HepG2 (cell line): ENCODE measurements around the gene NCAPD2. TPM values are rescaled to one million over a fixed set of nuclear protein-coding genes. Genes with fewer than 3 reads are reported as not detected.

Source experiments
- CENPBD1 ChIP-seq: sonication (generic); formaldehyde crosslinking; IDR thresholded peaks from 2 replicates; pipeline ENCODE4 v1.8.0; 2022; ENCODE audit warnings: missing genetic modification reagents, low read depth, mild to moderate bottlenecking, borderline replicate concordance
- FOXK2 ChIP-seq: fragments of 450-650 bp; IDR thresholded peaks from 2 replicates; pipeline ENCODE4 v1.6.1; 2016
- HDAC6 ChIP-seq: fragments of 200-600 bp; sonication (generic); IDR thresholded peaks from 2 replicates; pipeline ENCODE4 v1.7.0; 2017; ENCODE audit warnings: mild to moderate bottlenecking, antibody characterized with exemption, low read length, low read depth
- KLF16 ChIP-seq, 2 experiments: sonication (generic) in 1 of 2; formaldehyde crosslinking in 1 of 2; IDR thresholded peaks; 2 replicates each; pipeline versions ENCODE4 v1.6.1 to v1.8.0; 2016 to 2023; ENCODE audit warnings: missing genetic modification reagents in 2 of 2, missing compliant biosample characterization in 1 of 2
- MAFF ChIP-seq: IDR thresholded peaks from 2 replicates; pipeline ENCODE4 v1.6.1; 2011; ENCODE audit warnings: low read depth, low read length, improper control_type of control experiment
- NFYC ChIP-seq: IDR thresholded peaks from 2 replicates; pipeline ENCODE4 v1.6.1; 2016; ENCODE audit warnings: missing genetic modification reagents, missing compliant biosample characterization
- PHF20 ChIP-seq: sonication (generic); formaldehyde crosslinking; IDR thresholded peaks from 2 replicates; pipeline ENCODE4 v1.5.0; 2020; ENCODE audit warnings: mild to moderate bottlenecking, missing genetic modification reagents
- PRDM4 ChIP-seq: sonication (generic); formaldehyde crosslinking; IDR thresholded peaks from 2 replicates; pipeline ENCODE4 v1.9.0; 2021; ENCODE audit warnings: missing genetic modification reagents, borderline replicate concordance
- RFX1 ChIP-seq: fragments of 450-650 bp; IDR thresholded peaks from 2 replicates; pipeline ENCODE4 v1.6.1; 2017
- SNAPC2 ChIP-seq: sonication (generic); formaldehyde crosslinking; IDR thresholded peaks from 2 replicates; pipeline ENCODE4 v1.8.1; 2022; ENCODE audit warnings: mild to moderate bottlenecking, missing genetic modification reagents
- SRF ChIP-seq: IDR thresholded peaks from 2 replicates; pipeline ENCODE4 v1.6.1; 2011; ENCODE audit warnings: mild to moderate bottlenecking, low read depth, low read length, moderate library complexity
- TBX2 ChIP-seq: sonication (generic); formaldehyde crosslinking; IDR thresholded peaks from 2 replicates; pipeline ENCODE4 v1.5.0; 2020; ENCODE audit warnings: missing genetic modification reagents, mild to moderate bottlenecking, borderline replicate concordance
- ZBTB44 ChIP-seq: sonication (generic); formaldehyde crosslinking; IDR thresholded peaks from 2 replicates; pipeline ENCODE4 v1.4.0; 2020; ENCODE audit warnings: missing genetic modification reagents
- ZFP36L2 ChIP-seq: sonication (generic); formaldehyde crosslinking; IDR thresholded peaks from 2 replicates; pipeline ENCODE4 v1.4.0; 2020; ENCODE audit warnings: missing genetic modification reagents
- ZFP91 ChIP-seq: sonication (generic); formaldehyde crosslinking; IDR thresholded peaks from 2 replicates; pipeline ENCODE4 v1.9.0; 2022; ENCODE audit warnings: missing genetic modification reagents, mild to moderate bottlenecking, borderline replicate concordance
- ZNF251 ChIP-seq: sonication (generic); formaldehyde crosslinking; IDR thresholded peaks from 2 replicates; pipeline ENCODE4 v1.9.0; 2021; ENCODE audit warnings: mild to moderate bottlenecking, missing genetic modification reagents
- ZNF296 ChIP-seq: sonication (generic); formaldehyde crosslinking; conservative IDR thresholded peaks from 2 replicates; pipeline ENCODE4 v1.5.0; 2020; ENCODE audit warnings: mild to moderate bottlenecking, missing genetic modification reagents
- ZNF33A ChIP-seq: sonication (generic); formaldehyde crosslinking; IDR thresholded peaks from 2 replicates; pipeline ENCODE4 v1.5.1; 2020; ENCODE audit warnings: missing genetic modification reagents, mild to moderate bottlenecking, moderate library complexity, borderline replicate concordance
- ZNF569 ChIP-seq: sonication (generic); formaldehyde crosslinking; IDR thresholded peaks from 2 replicates; pipeline ENCODE4 v1.5.0; 2020; ENCODE audit warnings: mild to moderate bottlenecking, missing genetic modification reagents, moderate library complexity, borderline replicate concordance
- ZNF570 ChIP-seq: sonication (generic); formaldehyde crosslinking; IDR thresholded peaks from 2 replicates; pipeline ENCODE4 v1.4.0; 2020; ENCODE audit warnings: mild to moderate bottlenecking, missing genetic modification reagents, borderline replicate concordance
- ZNF589 ChIP-seq: sonication (generic); formaldehyde crosslinking; conservative IDR thresholded peaks from 2 replicates; pipeline ENCODE4 v1.8.0; 2022; ENCODE audit warnings: mild to moderate bottlenecking, moderate library complexity, missing genetic modification reagents
- ZNF652 ChIP-seq: IDR thresholded peaks from 2 replicates; pipeline ENCODE4 v1.6.1; 2016; ENCODE audit warnings: low read depth, borderline replicate concordance
- ZNF660 ChIP-seq: sonication (generic); formaldehyde crosslinking; IDR thresholded peaks from 2 replicates; pipeline ENCODE4 v1.5.1; 2020; ENCODE audit warnings: mild to moderate bottlenecking, low read depth, missing genetic modification reagents, borderline replicate concordance
- ZNF713 ChIP-seq: sonication (generic); formaldehyde crosslinking; IDR thresholded peaks from 2 replicates; pipeline ENCODE4 v1.4.0; 2020; ENCODE audit warnings: mild to moderate bottlenecking, missing genetic modification reagents
- polyA plus RNA-seq, 8 experiments: library from polyadenylated mRNA; depleted of rRNA in 3 of 8; stranded (reverse) in 7 of 8; unstranded in 1 of 8; fragments of >200 nt; fragmentation: Illumina TruSeq in 4 of 8; extraction: Trizol in 4 of 8; gene quantifications; 2 replicates each; pipeline versions ENCODE4 v1.2.1 to v1.2.3, GENCODE V29; 2011 to 2016; ENCODE audit warnings: low read depth in 4 of 8, missing spikeins in 1 of 8, mixed read lengths in 1 of 8; ENCODE audit not compliant: insufficient read depth in 1 of 8
- total RNA-seq, 5 experiments: library from RNA; depleted of rRNA; stranded (reverse); fragments of >200 nt; fragmentation: Illumina TruSeq; extraction: Trizol; gene quantifications; 2 replicates each; pipeline ENCODE4 v1.2.3, GENCODE V29; 2016; ENCODE audit warnings: low read depth in 1 of 5

Gene NCAPD2
- total and polyA plus RNA-seq, 2 of the 13 experiments (the other 11 are each of a cell fraction or from before 2014, with no cell fraction given): 51.1 to 65.6 TPM

GRCh38 chr12:6493497-6494257, at the start of gene NCAPD2 (continued):
- TF ChIP-seq CENPBD1: no peak
- TF ChIP-seq ZFP36L2 (CRISPR knock-in tag): no peak
- no peak for TF ChIP-seq SRF
- TF ChIP-seq ZNF570: no peak
- no peak for TF ChIP-seq ZNF713
- TF ChIP-seq ZNF569: no peak; the same call in 1 of the 2 replicates
- no peak for TF ChIP-seq ZNF251
- TF ChIP-seq ZNF660 (CRISPR knock-in tag): no peak
- TF ChIP-seq RFX1: no peak
- TF ChIP-seq ZBTB44 (CRISPR knock-in tag): no peak
- TF ChIP-seq ZNF652 (CRISPR knock-in tag): no peak
- 0 out of 2 replicates have a peak, but pooled peaks have one; percentile 47 for TF ChIP-seq ZNF589
- TF ChIP-seq FOXK2: peak; percentile 14; the same call in 1 of the 2 replicates
- no peak for TF ChIP-seq MAFF
- no peak for TF ChIP-seq KLF16 (CRISPR knock-in tag; IDR thresholded peaks at IDR 0.05)
- TF ChIP-seq TBX2 (CRISPR knock-in tag): peak; percentile 34; the same call in 1 of the 2 replicates
- no peak for TF ChIP-seq PRDM4
- no peak for TF ChIP-seq ZNF33A (CRISPR knock-in tag)
- peak; percentile 63; the same call in 1 of the 2 replicates for TF ChIP-seq PHF20 (CRISPR knock-in tag)
- no peak for TF ChIP-seq ZNF296 (CRISPR knock-in tag)
- TF ChIP-seq SNAPC2: peak; percentile 77; the same call in 1 of the 2 replicates
- TF ChIP-seq NFYC (CRISPR knock-in tag): peak; percentile 86
- no peak for TF ChIP-seq HDAC6
- no peak; the same call in 1 of the 2 replicates for TF ChIP-seq ZFP91 (CRISPR knock-in tag)
